Tracheal epithelial cell (primary cell): ENCODE data around the gene LNP1. TPM values are rescaled to one million over a fixed set of nuclear protein-coding genes. Genes with fewer than 3 reads are reported as not detected.

Experiments
- total RNA-seq: library from RNA; depleted of rRNA; stranded (reverse); fragments of >200 nt; gene quantifications from 2 replicates; pipeline ENCODE4 v1.2.1, GENCODE V29; 2014

Gene LNP1
- 0.48 and 1.9 TPM in 2 replicates for total RNA-seq

GRCh38 chr3:100400780-100401673, at the start of gene LNP1, which contains the start of gene TOMM70:
LNP1 (plus strand) TSS chr3:100401539; CDS start chr3:100429730, 28,191 bp downstream.
TOMM70 (minus strand) TSS chr3:100401089; CDS start chr3:100400949, 140 bp downstream.

GRCh38 chr3:100492059-100493006, 91.0 kb downstream of the LNP1 start, which contains the start of gene TMEM45A:
TMEM45A (plus strand) TSS chr3:100492619; CDS start chr3:100555212, 62,593 bp downstream.

Other genes with a start within 250 kb of the LNP1 start
- gene TBC1D23, start 140.5 kb upstream of the LNP1 start, total RNA-seq, result 36.1 and 36.9 TPM in 2 replicates
- gene NIT2, start 66.8 kb upstream of the LNP1 start, total RNA-seq, result 18.3 and 22.9 TPM in 2 replicates
- gene TOMM70, start 450 bp upstream of the LNP1 start, total RNA-seq, result 38.3 and 69.5 TPM in 2 replicates
- 5.5 and 18.8 TPM in 2 replicates for gene TMEM45A, start 91.1 kb downstream of the LNP1 start, total RNA-seq
- 38.3 TPM in 1 of 2 replicates, not detected in the other for gene ADGRG7, start 208.1 kb downstream of the LNP1 start, total RNA-seq